HepG2 (cell line): ENCODE results near the gene LASP1. TPM values are rescaled to one million over a fixed set of nuclear protein-coding genes. Genes with fewer than 3 reads are reported as not detected.

Experiments
- ATAC-seq: fragments of 200-7000 bp; cut with Tn5 transposase; 3 replicates; pipeline ENCODE4 v1.9.1; 2020; ENCODE audit warnings: mild to moderate bottlenecking, moderate library complexity
- BruUV-seq: library from RNA; stranded (reverse); fragments of 400-500 nt; replicated peaks from 2 replicates; lab custom pipeline; 2021; lab: Mats Ljungman, UMichigan
- CTCF ChIA-PET: fragments of 300-600 bp; formaldehyde crosslinking; extraction: SDS; loops from one replicate; lab custom pipeline; 2021; ENCODE audit warnings: low total read pairs, inconsistent platforms, low intra/inter-chr PET ratio; lab: Yijun Ruan, JAX
- POLR2A ChIA-PET: fragments of 350-600 bp; sonication (Branson Sonifier 250); formaldehyde crosslinking; loops from one replicate; lab custom pipeline; 2020; ENCODE audit warnings: antibody characterized with exemption, inconsistent platforms; lab: Yijun Ruan, JAX
- DNase-seq: peaks from one replicate; pipeline ENCODE4 v3.0.0-alpha.2; 2015; ENCODE audit warnings: low spot score
- FAIRE-seq: peaks from 3 replicates; lab custom pipeline; 2011; peaks lifted over from hg19 to GRCh38; lab: Jason Lieb, UNC
- H2AFZ ChIP-seq: one replicate; pipeline ENCODE4 v1.6.1; 2011; ENCODE audit warnings: low read length, inconsistent platforms
- H3K27ac ChIP-seq: fragments of 300-600 bp; 3 replicates; pipeline ENCODE4 v1.8.0; 2011; ENCODE audit warnings: mixed run types, mild to moderate bottlenecking, mixed read lengths, low read length, inconsistent platforms; ENCODE audit not compliant: insufficient read depth; ENCODE audit errors: extremely low read length
- H3K27me3 ChIP-seq, 2 experiments: fragments of 200-600 bp in 1 of 2; 2 replicates in 1 of 2; 3 replicates in 1 of 2; pipeline versions ENCODE4 v1.6.0 to v1.8.0; 2011; ENCODE audit warnings: low read length in 2 of 2, mild to moderate bottlenecking in 2 of 2, moderate library complexity in 2 of 2, inconsistent platforms in 1 of 2; ENCODE audit not compliant: insufficient read depth in 2 of 2, control insufficient read depth in 1 of 2
- H3K36me3 ChIP-seq, 2 experiments: fragments of 200-600 bp in 1 of 2; replicated peaks in 1 of 2; 2 replicates in 1 of 2; 3 replicates in 1 of 2; pipeline versions ENCODE4 v1.5.1 to v1.8.0; 2011; ENCODE audit warnings: low read length in 2 of 2, inconsistent platforms in 1 of 2; ENCODE audit not compliant: insufficient read depth in 2 of 2, control insufficient read depth in 1 of 2
- H3K4me1 ChIP-seq: 2 replicates; pipeline ENCODE4 v1.5.1; 2012; ENCODE audit warnings: low read length, inconsistent platforms; ENCODE audit not compliant: insufficient read depth
- H3K4me2 ChIP-seq: 2 replicates; pipeline ENCODE4 v1.6.0; 2011; ENCODE audit warnings: low read depth, low read length, inconsistent platforms
- H3K4me3 ChIP-seq, 3 experiments: fragments of 200-600 bp in 1 of 3; sonication (generic), shearing (Covaris generic) in 1 of 3; replicated peaks in 1 of 3; 2 replicates each; pipeline ENCODE4 v1.5.1; 2011 to 2016; ENCODE audit warnings: low read length in 3 of 3, inconsistent platforms in 2 of 3, low read depth in 2 of 3, mild to moderate bottlenecking in 2 of 3, control low read depth in 1 of 3, mixed read lengths in 1 of 3; ENCODE audit not compliant: insufficient read depth in 1 of 3
- H3K79me2 ChIP-seq: one replicate; pipeline ENCODE4 v1.6.1; 2011; ENCODE audit warnings: low read length, inconsistent platforms; ENCODE audit not compliant: insufficient read depth
- H3K9ac ChIP-seq: 2 replicates; pipeline ENCODE4 v1.6.0; 2011; ENCODE audit warnings: mild to moderate bottlenecking, low read depth, low read length, inconsistent platforms; ENCODE audit not compliant: insufficient read depth
- H3K9me3 ChIP-seq: 2 replicates; pipeline ENCODE4 v1.5.1; 2012; ENCODE audit warnings: mild to moderate bottlenecking, low read length
- H4K20me1 ChIP-seq: 2 replicates; pipeline ENCODE4 v1.6.0; 2011; ENCODE audit warnings: inconsistent platforms, mild to moderate bottlenecking, low read length, moderate library complexity; ENCODE audit not compliant: insufficient read depth
- GABPB1 ChIP-seq: IDR thresholded peaks from 2 replicates; pipeline ENCODE4 v1.6.1; 2016; ENCODE audit warnings: mild to moderate bottlenecking, missing genetic modification reagents, moderate library complexity, missing compliant biosample characterization
- SALL2 ChIP-seq: sonication (generic); formaldehyde crosslinking; IDR thresholded peaks from 2 replicates; pipeline ENCODE4 v1.8.1; 2023; ENCODE audit warnings: mild to moderate bottlenecking, missing genetic modification reagents, inconsistent platforms
- SMAD3 ChIP-seq: sonication (generic); formaldehyde crosslinking; IDR thresholded peaks from 2 replicates; pipeline ENCODE4 v1.4.0; 2020; ENCODE audit warnings: missing genetic modification reagents
- SOX6 ChIP-seq, 2 experiments: fragments of 450-650 bp in 1 of 2; sonication (generic) in 1 of 2; formaldehyde crosslinking in 1 of 2; IDR thresholded peaks; 2 replicates each; pipeline versions ENCODE4 v1.4.0 to v1.6.1; 2017 to 2020; ENCODE audit warnings: antibody characterized with exemption in 1 of 2, mild to moderate bottlenecking in 1 of 2, missing genetic modification reagents in 1 of 2
- ZNF44 ChIP-seq: sonication (generic); formaldehyde crosslinking; IDR thresholded peaks from 2 replicates; pipeline ENCODE4 v1.5.1; 2020; ENCODE audit warnings: mild to moderate bottlenecking, missing genetic modification reagents
- ZNF629 ChIP-seq: sonication (generic); formaldehyde crosslinking; conservative IDR thresholded peaks from 2 replicates; pipeline ENCODE4 v1.5.0; 2020; ENCODE audit warnings: missing genetic modification reagents
- ZSCAN30 ChIP-seq: sonication (generic); formaldehyde crosslinking; IDR thresholded peaks from 2 replicates; pipeline ENCODE4 v1.5.0; 2020; ENCODE audit warnings: mild to moderate bottlenecking, missing genetic modification reagents
- WGBS: methylation state at CpG from one replicate; pipeline ENCODE4 v1.1.6; 2017; ENCODE audit warnings: low lambda C conversion rate; 5-methylcytosine and 5-hydroxymethylcytosine counted together
- in situ Hi-C: cut with HindIII; loops from 2 replicates; pipeline ENCODE4 v1.10.0; 2017; ENCODE audit warnings: low pct_unique_long_range_greater_than_20kb; ENCODE audit not compliant: extremely low pct_ligation_motif_present
- intact Hi-C: fragments of 100-400 bp; cut with micrococcal nuclease; formaldehyde crosslinking; loops from one replicate; pipeline ENCODE4 v1.10.0; 2022; ENCODE audit not compliant: unreplicated experiment
- polyA plus RNA-seq, 8 experiments: library from polyadenylated mRNA; depleted of rRNA in 3 of 8; stranded (reverse) in 7 of 8; unstranded in 1 of 8; fragments of >200 nt; fragmentation: Illumina TruSeq in 4 of 8; extraction: Trizol in 4 of 8; gene quantifications; 2 replicates each; pipeline versions ENCODE4 v1.2.1 to v1.2.3, GENCODE V29; 2011 to 2016; ENCODE audit warnings: low read depth in 4 of 8, missing spikeins in 1 of 8, mixed read lengths in 1 of 8; ENCODE audit not compliant: insufficient read depth in 1 of 8
- total RNA-seq, 5 experiments: library from RNA; depleted of rRNA; stranded (reverse); fragments of >200 nt; fragmentation: Illumina TruSeq; extraction: Trizol; gene quantifications; 2 replicates each; pipeline ENCODE4 v1.2.3, GENCODE V29; 2016; ENCODE audit warnings: low read depth in 1 of 5
- TF ChIP-seq, protein P1 (sequence below): sonication (generic); formaldehyde crosslinking; IDR thresholded peaks from 2 replicates; pipeline ENCODE4 v1.8.1; 2023; ENCODE audit warnings: mild to moderate bottlenecking, moderate library complexity, missing genetic modification reagents
- TF ChIP-seq, protein P2 (sequence below): sonication (generic); formaldehyde crosslinking; IDR thresholded peaks from 2 replicates; pipeline ENCODE4 v1.8.0; 2022; ENCODE audit warnings: mild to moderate bottlenecking, missing genetic modification reagents, borderline replicate concordance
- TF ChIP-seq, protein P3 (sequence below): sonication (generic); formaldehyde crosslinking; IDR thresholded peaks from 2 replicates; pipeline ENCODE4 v1.4.0; 2020; ENCODE audit warnings: missing genetic modification reagents
- TF ChIP-seq, protein P4 (sequence below): IDR thresholded peaks from 2 replicates; pipeline ENCODE4 v1.6.1; 2012; ENCODE audit warnings: low read length, improper control_type of control experiment

Gene LASP1
- total and polyA plus RNA-seq, 2 of the 13 experiments (the other 11 are each of a cell fraction or from before 2014, with no cell fraction given), result 70.1 to 97.0 TPM

DNA sequence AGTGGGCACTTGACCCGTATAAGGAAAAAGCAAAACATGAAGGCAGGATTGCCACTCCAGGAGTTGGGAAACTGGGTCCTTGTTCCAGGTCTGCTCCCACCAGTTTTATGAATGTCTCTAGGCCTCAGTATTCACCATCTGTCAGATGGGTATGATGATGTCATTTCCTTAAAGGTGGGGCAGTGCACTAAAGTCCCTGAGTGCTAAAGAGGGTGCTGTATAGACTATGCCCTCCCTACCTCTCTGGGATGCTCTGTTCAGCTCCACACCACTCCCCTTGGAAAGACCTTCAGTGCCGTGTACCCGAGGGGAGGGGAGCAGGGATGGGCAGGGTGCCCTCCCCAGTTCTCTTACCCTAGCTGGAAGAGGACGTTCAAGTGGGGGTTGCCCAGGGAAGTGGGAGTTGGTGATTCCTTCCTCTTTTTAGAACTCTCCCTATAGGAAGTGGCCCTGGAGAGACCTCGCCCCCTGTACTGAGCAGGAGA lies 2.2 kb downstream of the LASP1 start:
- Histone ChIP-seq H3K4me1 (peaks cover 47% of the 10 kb centered on the region), H3K27me3 (peaks cover 0 to 2% of the 10 kb centered on the region in 2 experiments; a peak in 2 of 5 replicates), H2AFZ (no peak overlapping the region), H3K36me3 (peaks cover 5 to 21% of the 10 kb centered on the region in 2 experiments), H3K9ac (peak overlapping the region; percentile 87; the same call in 1 of the 2 replicates), H3K4me2 (peak overlapping the region; percentile 87), H3K4me3 (peak overlapping the region; percentile 96 to 99 (median 98)), H4K20me1 (peaks cover 46% of the 10 kb centered on the region), H3K27ac (peak overlapping the region; percentile 76), H3K79me2 (peaks cover 62% of the 10 kb centered on the region), H3K9me3 (no peaks in the 10 kb centered on the region)
- POLR2A ChIA-PET, result interaction anchor here (0.6 to 7.3 kb wide), 27 partner anchors 9 to 1332 kb away, joined by 3 to 175 read pairs (median 9); partner anchors contain the start of genes CWC25, LASP1NB, MED1 and PIP4K2B
- CTCF ChIA-PET, result interaction anchor here (1.8 kb wide), 1 partner anchor 44 kb away, joined by 3 read pairs; no protein-coding TSS in a partner anchor
- DNase-seq (no peak), FAIRE-seq (no peak), ATAC-seq (no peak)
- intact Hi-C loops, result loop anchor here (5.0 kb wide), 2 partner anchors 45 to 280 kb away; partner anchors contain the start of gene PLXDC1
- WGBS, result 48% methylated on average over 5 of the region's 5 CpGs
- in situ Hi-C loops, result no loop called here
- BruUV-seq, result TSS peak; percentile 54
- TF ChIP-seq GABPB1 (CRISPR knock-in tag) (no peak), SOX6 (IDR thresholded peaks at IDR 0.05) (no peak), SOX6 (CRISPR knock-in tag; IDR thresholded peaks at IDR 0.05) (no peak), SMAD3 (CRISPR knock-in tag) (no peak), ZNF44 (CRISPR knock-in tag) (0 out of 2 replicates have a peak, but pooled peaks have one; percentile 3), SALL2 (CRISPR knock-in tag) (0 out of 2 replicates have a peak, but pooled peaks have one; percentile 13), ZNF629 (CRISPR knock-in tag) (peak; percentile 97), ZSCAN30 (CRISPR knock-in tag) (no peak)
- TF ChIP-seq, protein P1, sequence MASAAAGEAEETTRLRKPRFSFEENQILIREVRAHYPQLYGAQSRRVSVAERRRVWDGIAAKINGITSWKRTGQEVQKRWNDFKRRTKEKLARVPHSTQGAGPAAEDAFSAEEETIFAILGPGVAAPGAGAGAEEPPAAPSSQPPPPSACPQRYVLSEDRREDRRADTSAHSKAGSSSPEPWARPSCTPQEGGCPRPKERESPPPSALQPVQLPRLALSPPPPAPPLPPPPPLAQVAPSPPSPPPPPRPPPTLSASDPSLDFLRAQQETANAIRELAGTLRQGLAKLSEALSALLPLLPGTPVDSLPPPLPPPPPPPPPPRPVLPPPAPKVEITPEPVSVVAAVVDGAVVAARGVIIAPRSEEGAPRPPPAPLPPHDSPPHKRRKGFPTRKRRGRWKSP, result no peak
- TF ChIP-seq, protein P2, sequence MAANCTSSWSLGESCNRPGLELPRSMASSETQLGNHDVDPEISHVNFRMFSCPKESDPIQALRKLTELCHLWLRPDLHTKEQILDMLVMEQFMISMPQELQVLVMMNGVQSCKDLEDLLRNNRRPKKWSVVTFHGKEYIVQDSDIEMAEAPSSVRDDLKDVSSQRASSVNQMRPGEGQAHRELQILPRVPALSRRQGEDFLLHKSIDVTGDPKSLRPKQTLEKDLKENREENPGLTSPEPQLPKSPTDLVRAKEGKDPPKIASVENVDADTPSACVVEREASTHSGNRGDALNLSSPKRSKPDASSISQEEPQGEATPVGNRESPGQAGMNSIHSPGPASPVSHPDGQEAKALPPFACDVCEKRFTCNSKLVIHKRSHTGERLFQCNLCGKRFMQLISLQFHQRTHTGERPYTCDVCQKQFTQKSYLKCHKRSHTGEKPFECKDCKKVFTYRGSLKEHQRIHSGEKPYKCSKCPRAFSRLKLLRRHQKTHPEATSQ (CRISPR knock-in tag), result no peak
- TF ChIP-seq, protein P3, sequence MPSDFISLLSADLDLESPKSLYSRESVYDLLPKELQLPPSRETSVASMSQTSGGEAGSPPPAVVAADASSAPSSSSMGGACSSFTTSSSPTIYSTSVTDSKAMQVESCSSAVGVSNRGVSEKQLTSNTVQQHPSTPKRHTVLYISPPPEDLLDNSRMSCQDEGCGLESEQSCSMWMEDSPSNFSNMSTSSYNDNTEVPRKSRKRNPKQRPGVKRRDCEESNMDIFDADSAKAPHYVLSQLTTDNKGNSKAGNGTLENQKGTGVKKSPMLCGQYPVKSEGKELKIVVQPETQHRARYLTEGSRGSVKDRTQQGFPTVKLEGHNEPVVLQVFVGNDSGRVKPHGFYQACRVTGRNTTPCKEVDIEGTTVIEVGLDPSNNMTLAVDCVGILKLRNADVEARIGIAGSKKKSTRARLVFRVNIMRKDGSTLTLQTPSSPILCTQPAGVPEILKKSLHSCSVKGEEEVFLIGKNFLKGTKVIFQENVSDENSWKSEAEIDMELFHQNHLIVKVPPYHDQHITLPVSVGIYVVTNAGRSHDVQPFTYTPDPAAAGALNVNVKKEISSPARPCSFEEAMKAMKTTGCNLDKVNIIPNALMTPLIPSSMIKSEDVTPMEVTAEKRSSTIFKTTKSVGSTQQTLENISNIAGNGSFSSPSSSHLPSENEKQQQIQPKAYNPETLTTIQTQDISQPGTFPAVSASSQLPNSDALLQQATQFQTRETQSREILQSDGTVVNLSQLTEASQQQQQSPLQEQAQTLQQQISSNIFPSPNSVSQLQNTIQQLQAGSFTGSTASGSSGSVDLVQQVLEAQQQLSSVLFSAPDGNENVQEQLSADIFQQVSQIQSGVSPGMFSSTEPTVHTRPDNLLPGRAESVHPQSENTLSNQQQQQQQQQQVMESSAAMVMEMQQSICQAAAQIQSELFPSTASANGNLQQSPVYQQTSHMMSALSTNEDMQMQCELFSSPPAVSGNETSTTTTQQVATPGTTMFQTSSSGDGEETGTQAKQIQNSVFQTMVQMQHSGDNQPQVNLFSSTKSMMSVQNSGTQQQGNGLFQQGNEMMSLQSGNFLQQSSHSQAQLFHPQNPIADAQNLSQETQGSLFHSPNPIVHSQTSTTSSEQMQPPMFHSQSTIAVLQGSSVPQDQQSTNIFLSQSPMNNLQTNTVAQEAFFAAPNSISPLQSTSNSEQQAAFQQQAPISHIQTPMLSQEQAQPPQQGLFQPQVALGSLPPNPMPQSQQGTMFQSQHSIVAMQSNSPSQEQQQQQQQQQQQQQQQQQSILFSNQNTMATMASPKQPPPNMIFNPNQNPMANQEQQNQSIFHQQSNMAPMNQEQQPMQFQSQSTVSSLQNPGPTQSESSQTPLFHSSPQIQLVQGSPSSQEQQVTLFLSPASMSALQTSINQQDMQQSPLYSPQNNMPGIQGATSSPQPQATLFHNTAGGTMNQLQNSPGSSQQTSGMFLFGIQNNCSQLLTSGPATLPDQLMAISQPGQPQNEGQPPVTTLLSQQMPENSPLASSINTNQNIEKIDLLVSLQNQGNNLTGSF (CRISPR knock-in tag), result no peak
- TF ChIP-seq, protein P4, sequence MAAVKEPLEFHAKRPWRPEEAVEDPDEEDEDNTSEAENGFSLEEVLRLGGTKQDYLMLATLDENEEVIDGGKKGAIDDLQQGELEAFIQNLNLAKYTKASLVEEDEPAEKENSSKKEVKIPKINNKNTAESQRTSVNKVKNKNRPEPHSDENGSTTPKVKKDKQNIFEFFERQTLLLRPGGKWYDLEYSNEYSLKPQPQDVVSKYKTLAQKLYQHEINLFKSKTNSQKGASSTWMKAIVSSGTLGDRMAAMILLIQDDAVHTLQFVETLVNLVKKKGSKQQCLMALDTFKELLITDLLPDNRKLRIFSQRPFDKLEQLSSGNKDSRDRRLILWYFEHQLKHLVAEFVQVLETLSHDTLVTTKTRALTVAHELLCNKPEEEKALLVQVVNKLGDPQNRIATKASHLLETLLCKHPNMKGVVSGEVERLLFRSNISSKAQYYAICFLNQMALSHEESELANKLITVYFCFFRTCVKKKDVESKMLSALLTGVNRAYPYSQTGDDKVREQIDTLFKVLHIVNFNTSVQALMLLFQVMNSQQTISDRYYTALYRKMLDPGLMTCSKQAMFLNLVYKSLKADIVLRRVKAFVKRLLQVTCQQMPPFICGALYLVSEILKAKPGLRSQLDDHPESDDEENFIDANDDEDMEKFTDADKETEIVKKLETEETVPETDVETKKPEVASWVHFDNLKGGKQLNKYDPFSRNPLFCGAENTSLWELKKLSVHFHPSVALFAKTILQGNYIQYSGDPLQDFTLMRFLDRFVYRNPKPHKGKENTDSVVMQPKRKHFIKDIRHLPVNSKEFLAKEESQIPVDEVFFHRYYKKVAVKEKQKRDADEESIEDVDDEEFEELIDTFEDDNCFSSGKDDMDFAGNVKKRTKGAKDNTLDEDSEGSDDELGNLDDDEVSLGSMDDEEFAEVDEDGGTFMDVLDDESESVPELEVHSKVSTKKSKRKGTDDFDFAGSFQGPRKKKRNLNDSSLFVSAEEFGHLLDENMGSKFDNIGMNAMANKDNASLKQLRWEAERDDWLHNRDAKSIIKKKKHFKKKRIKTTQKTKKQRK, result no peak
